DMS153 treated with DMSO at 0.1 percent for 48 hours (cell line): ENCODE measurements around the gene NRXN3.
A peak's percentile ranks its signal among the peaks of the same experiment; 100 is the strongest.

Experiments
- DNase-seq: peaks from one replicate; lab custom pipeline; 2025; ENCODE audit not compliant: unreplicated experiment; lab: John Stamatoyannopoulos, UW

Gene NRXN3

GRCh38 chr14:78627114-78627513 lies 456.9 kb downstream of the NRXN3 start:
- no peak for DNase-seq

GRCh38 chr14:78631551-78631950 lies 461.4 kb downstream of the NRXN3 start:
- DNase-seq = no peak

GRCh38 chr14:78633752-78634151 lies 463.6 kb downstream of the NRXN3 start:
- no peak for DNase-seq

- no peak for DNase-seq
Measured at GRCh38 chr14:78637489-78637888, 467.3 kb downstream of the NRXN3 start.

- no peak for DNase-seq
Measured at GRCh38 chr14:78637908-78638475, 467.8 kb downstream of the NRXN3 start.

GRCh38 chr14:78638926-78639325 lies 468.8 kb downstream of the NRXN3 start:
- no peak for DNase-seq

- DNase-seq = no peak
Measured at GRCh38 chr14:78644824-78645559, 474.8 kb downstream of the NRXN3 start.

GRCh38 chr14:78652727-78653126 lies 482.6 kb downstream of the NRXN3 start:
- DNase-seq = no peak

- no peak for DNase-seq
Measured at GRCh38 chr14:78653173-78653572, 483.0 kb downstream of the NRXN3 start.

GRCh38 chr14:78657451-78657850 lies 487.3 kb downstream of the NRXN3 start:
- DNase-seq = no peak

- no peak for DNase-seq
Measured at GRCh38 chr14:78664841-78665240, 494.7 kb downstream of the NRXN3 start.

- no peak for DNase-seq
Measured at GRCh38 chr14:78666336-78667056, 496.3 kb downstream of the NRXN3 start.

- no peak for DNase-seq
Measured at GRCh38 chr14:78667141-78667540, 497.0 kb downstream of the NRXN3 start.

GRCh38 chr14:78673845-78674244 lies 503.7 kb downstream of the NRXN3 start:
- no peak for DNase-seq

- no peak for DNase-seq
Measured at GRCh38 chr14:78674820-78675219, 504.6 kb downstream of the NRXN3 start.

- no peak for DNase-seq
Measured at GRCh38 chr14:78683206-78683605, 513.0 kb downstream of the NRXN3 start.

- DNase-seq = no peak
Measured at GRCh38 chr14:78683981-78684380, 513.8 kb downstream of the NRXN3 start.

- no peak for DNase-seq
Measured at GRCh38 chr14:78688503-78688902, 518.3 kb downstream of the NRXN3 start.

GRCh38 chr14:78690836-78691235 lies 520.7 kb downstream of the NRXN3 start:
- DNase-seq = no peak

- DNase-seq = peak; percentile 35
Measured at GRCh38 chr14:78697341-78697740, 527.2 kb downstream of the NRXN3 start.

GRCh38 chr14:78698991-78699390 lies 528.8 kb downstream of the NRXN3 start:
- DNase-seq = no peak

GRCh38 chr14:78700236-78700635 lies 530.1 kb downstream of the NRXN3 start:
- no peak for DNase-seq
